HepG2 (cell line): Measurements from ENCODE around the gene SRP19. TPM values are rescaled to one million over a fixed set of nuclear protein-coding genes. Genes with fewer than 3 reads are reported as not detected.
A peak's percentile ranks its signal among the peaks of the same experiment; 100 is the strongest.

ENCODE experiments used
- EHMT2 ChIP-seq: fragments of 200-600 bp; sonication (generic); IDR thresholded peaks from 2 replicates; pipeline ENCODE4 v1.7.0; 2017; ENCODE audit warnings: antibody characterized with exemption, low read depth, low read length, borderline replicate concordance
- FOXA3 ChIP-seq: IDR thresholded peaks from 2 replicates; pipeline ENCODE4 v1.6.1; 2016; ENCODE audit warnings: missing genetic modification reagents, missing compliant biosample characterization
- HOXD1 ChIP-seq: sonication (generic); formaldehyde crosslinking; IDR thresholded peaks from 2 replicates; pipeline ENCODE4 v1.5.0; 2020; ENCODE audit warnings: missing genetic modification reagents
- ISL2 ChIP-seq: sonication (generic); formaldehyde crosslinking; IDR thresholded peaks from 2 replicates; pipeline ENCODE4 v1.5.0; 2020; ENCODE audit warnings: missing genetic modification reagents
- KIAA2018 ChIP-seq: sonication (generic); formaldehyde crosslinking; IDR thresholded peaks from 2 replicates; pipeline ENCODE4 v1.5.0; 2020; ENCODE audit warnings: mild to moderate bottlenecking, missing genetic modification reagents, borderline replicate concordance
- KLF9 ChIP-seq: IDR thresholded peaks from 2 replicates; pipeline ENCODE4 v1.6.1; 2016; ENCODE audit warnings: low read depth
- MEIS2 ChIP-seq: sonication (generic); formaldehyde crosslinking; IDR thresholded peaks from 2 replicates; pipeline ENCODE4 v1.9.0; 2021; ENCODE audit warnings: mild to moderate bottlenecking, missing genetic modification reagents
- MXD1 ChIP-seq: sonication (generic); formaldehyde crosslinking; IDR thresholded peaks from 2 replicates; pipeline ENCODE4 v1.4.0; 2020; ENCODE audit warnings: mild to moderate bottlenecking, missing genetic modification reagents
- MYPOP ChIP-seq: sonication (generic); formaldehyde crosslinking; IDR thresholded peaks from 2 replicates; pipeline ENCODE4 v1.8.1; 2023; ENCODE audit warnings: mild to moderate bottlenecking, moderate library complexity, missing genetic modification reagents
- NR0B2 ChIP-seq: sonication (generic); formaldehyde crosslinking; IDR thresholded peaks from 2 replicates; pipeline ENCODE4 v1.4.0; 2020; ENCODE audit warnings: mild to moderate bottlenecking, missing genetic modification reagents
- ZIK1 ChIP-seq: sonication (generic); formaldehyde crosslinking; IDR thresholded peaks from 2 replicates; pipeline ENCODE4 v1.5.0; 2020; ENCODE audit warnings: mild to moderate bottlenecking, low read depth, missing genetic modification reagents, borderline replicate concordance
- ZNF260 ChIP-seq: sonication (generic); formaldehyde crosslinking; IDR thresholded peaks from 2 replicates; pipeline ENCODE4 v1.4.0; 2020; ENCODE audit warnings: missing genetic modification reagents, low read depth, mild to moderate bottlenecking, borderline replicate concordance
- ZNF589 ChIP-seq: sonication (generic); formaldehyde crosslinking; conservative IDR thresholded peaks from 2 replicates; pipeline ENCODE4 v1.8.0; 2022; ENCODE audit warnings: mild to moderate bottlenecking, moderate library complexity, missing genetic modification reagents
- ZNF816 ChIP-seq: sonication (generic); formaldehyde crosslinking; IDR thresholded peaks from 2 replicates; pipeline ENCODE4 v1.8.0; 2022; ENCODE audit warnings: missing genetic modification reagents, mild to moderate bottlenecking, borderline replicate concordance
- ZNF841 ChIP-seq: sonication (generic); formaldehyde crosslinking; IDR thresholded peaks from 2 replicates; pipeline ENCODE4 v1.8.1; 2023; ENCODE audit warnings: missing genetic modification reagents, borderline replicate concordance
- ZSCAN5A ChIP-seq: sonication (generic); formaldehyde crosslinking; IDR thresholded peaks from 2 replicates; pipeline ENCODE4 v1.8.0; 2022; ENCODE audit warnings: mild to moderate bottlenecking, missing genetic modification reagents, borderline replicate concordance
- polyA plus RNA-seq, 8 experiments: library from polyadenylated mRNA; depleted of rRNA in 3 of 8; stranded (reverse) in 7 of 8; unstranded in 1 of 8; fragments of >200 nt; fragmentation: Illumina TruSeq in 4 of 8; extraction: Trizol in 4 of 8; gene quantifications; 2 replicates each; pipeline versions ENCODE4 v1.2.1 to v1.2.3, GENCODE V29; 2011 to 2016; ENCODE audit warnings: low read depth in 4 of 8, missing spikeins in 1 of 8, mixed read lengths in 1 of 8; ENCODE audit not compliant: insufficient read depth in 1 of 8
- total RNA-seq, 5 experiments: library from RNA; depleted of rRNA; stranded (reverse); fragments of >200 nt; fragmentation: Illumina TruSeq; extraction: Trizol; gene quantifications; 2 replicates each; pipeline ENCODE4 v1.2.3, GENCODE V29; 2016; ENCODE audit warnings: low read depth in 1 of 5

Gene SRP19
- total and polyA plus RNA-seq, 2 of the 13 experiments (the other 11 are each of a cell fraction or from before 2014, with no cell fraction given): 46.9 to 143 TPM

GRCh38 chr5:112860929-112861637 lies at the start of gene SRP19 (continued):
- TF ChIP-seq ISL2: peak; percentile 53; the same call in 1 of the 2 replicates
- no peak for TF ChIP-seq ZNF260 (CRISPR knock-in tag)
- TF ChIP-seq MYPOP (CRISPR knock-in tag): peak; percentile 39; the same call in 1 of the 2 replicates
- TF ChIP-seq EHMT2: peak; percentile 76; the same call in 1 of the 2 replicates
- TF ChIP-seq MEIS2 (CRISPR knock-in tag): peak; percentile 81
- no peak for TF ChIP-seq HOXD1 (CRISPR knock-in tag)
- no peak for TF ChIP-seq ZNF589
- no peak; the same call in 1 of the 2 replicates for TF ChIP-seq ZSCAN5A (CRISPR knock-in tag)
- TF ChIP-seq KIAA2018 (CRISPR knock-in tag): no peak; the same call in 1 of the 2 replicates
- no peak; the same call in 1 of the 2 replicates for TF ChIP-seq ZNF816 (CRISPR knock-in tag)
- TF ChIP-seq ZIK1: peak; percentile 78; the same call in 1 of the 2 replicates
- peak; percentile 34 for TF ChIP-seq FOXA3 (CRISPR knock-in tag)
- peak; percentile 87 for TF ChIP-seq MXD1
- TF ChIP-seq NR0B2: peak; percentile 90
- TF ChIP-seq KLF9 (CRISPR knock-in tag): peak; percentile 80; the same call in 1 of the 2 replicates
- no peak for TF ChIP-seq ZNF841 (CRISPR knock-in tag)
